K562 (cell line): ENCODE measurements around the gene SETD5. TPM values are rescaled to one million over a fixed set of nuclear protein-coding genes. Genes with fewer than 3 reads are reported as not detected.

Experiments
- ARID1B ChIP-seq: fragments of 450-650 bp; IDR thresholded peaks from 2 replicates; pipeline ENCODE4 v1.6.1; 2016; ENCODE audit warnings: antibody characterized with exemption, mild to moderate bottlenecking, inconsistent platforms
- ARNT ChIP-seq, 2 experiments: fragments of 450-650 bp; IDR thresholded peaks; 2 replicates each; pipeline ENCODE4 v1.6.1; 2016; ENCODE audit warnings: mild to moderate bottlenecking in 1 of 2
- CAMTA2 ChIP-seq: fragments of 250-450 bp; sonication (Bioruptor Pico); conservative IDR thresholded peaks from 2 replicates; pipeline ENCODE4 v1.5.1; 2022
- CC2D1A ChIP-seq: fragments of 450-650 bp; IDR thresholded peaks from 2 replicates; pipeline ENCODE4 v1.6.1; 2017; ENCODE audit warnings: mild to moderate bottlenecking
- E2F3 ChIP-seq: fragments of 250-450 bp; sonication (Bioruptor Pico); IDR thresholded peaks from 2 replicates; pipeline ENCODE4 v1.4.0; 2020; ENCODE audit warnings: mild to moderate bottlenecking
- GABPB1 ChIP-seq: sonication (generic); formaldehyde crosslinking; IDR thresholded peaks from 2 replicates; pipeline ENCODE4 v1.8.0; 2022; ENCODE audit warnings: mild to moderate bottlenecking, missing genetic modification reagents
- MYNN ChIP-seq, 2 experiments: sonication (generic); formaldehyde crosslinking in 1 of 2; IDR thresholded peaks; 2 replicates each; pipeline versions ENCODE4 v1.5.0 to v1.6.1; 2016 to 2020; ENCODE audit warnings: antibody characterized with exemption in 1 of 2, missing genetic modification reagents in 1 of 2
- NBN ChIP-seq: fragments of 450-650 bp; IDR thresholded peaks from 2 replicates; pipeline ENCODE4 v1.6.1; 2016; ENCODE audit warnings: low read depth, mild to moderate bottlenecking
- NCOR1 ChIP-seq: fragments of 450-650 bp; IDR thresholded peaks from 2 replicates; pipeline ENCODE4 v1.6.1; 2016; ENCODE audit warnings: mild to moderate bottlenecking, moderate library complexity
- NONO ChIP-seq, 2 experiments: fragments of 200-400 bp in 1 of 2; fragments of 450-650 bp in 1 of 2; formaldehyde crosslinking in 1 of 2; IDR thresholded peaks; 2 replicates each; pipeline ENCODE4 v1.6.1; 2017; ENCODE audit warnings: low read depth in 2 of 2, mild to moderate bottlenecking in 2 of 2, moderate library complexity in 2 of 2, low read length in 1 of 2
- NR1H2 ChIP-seq: sonication (generic); formaldehyde crosslinking; IDR thresholded peaks from 2 replicates; pipeline ENCODE4 v1.4.0; 2020; ENCODE audit warnings: mild to moderate bottlenecking, missing genetic modification reagents
- SMARCE1 ChIP-seq: fragments of 450-650 bp; IDR thresholded peaks from 2 replicates; pipeline ENCODE4 v1.7.1; 2016; ENCODE audit warnings: mild to moderate bottlenecking
- TBL1XR1 ChIP-seq, 2 experiments: IDR thresholded peaks; 2 replicates each; pipeline ENCODE4 v1.6.1; 2012; ENCODE audit warnings: improper control_type of control experiment in 2 of 2, low read length in 2 of 2, mild to moderate bottlenecking in 1 of 2
- ZBTB11 ChIP-seq, 3 experiments: fragments of 200-800 bp in 1 of 3; fragments of 250-450 bp in 1 of 3; fragments of 450-650 bp in 1 of 3; sonication (Bioruptor Pico) in 1 of 3; sonication (Bioruptor generic) in 1 of 3; formaldehyde crosslinking in 1 of 3; IDR thresholded peaks; 2 replicates each; pipeline versions ENCODE4 v1.6.1 to v1.8.0; 2016 to 2022; ENCODE audit warnings: mild to moderate bottlenecking in 2 of 3, missing genetic modification characterization in 2 of 3, missing compliant biosample characterization in 1 of 3, moderate library complexity in 1 of 3
- ZBTB2 ChIP-seq: fragments of 450-650 bp; IDR thresholded peaks from 2 replicates; pipeline ENCODE4 v1.6.1; 2016; ENCODE audit warnings: antibody characterized with exemption
- ZBTB5 ChIP-seq: fragments of 450-650 bp; IDR thresholded peaks from 2 replicates; pipeline ENCODE4 v1.6.1; 2017; ENCODE audit warnings: antibody characterized with exemption
- ZFX ChIP-seq: sonication (generic); formaldehyde crosslinking; IDR thresholded peaks from 2 replicates; pipeline ENCODE4 v1.8.0; 2022; ENCODE audit warnings: mild to moderate bottlenecking, missing genetic modification reagents, moderate library complexity
- polyA plus RNA-seq, 8 experiments: library from polyadenylated mRNA; depleted of rRNA in 4 of 8; stranded (reverse) in 5 of 8; unstranded in 3 of 8; fragments of >200 nt; fragmentation: Nextera tagmentation in 2 of 8; fragmentation: Illumina TruSeq in 1 of 8; extraction: Ambion mirVana in 2 of 8; extraction: Trizol in 1 of 8; gene quantifications; 2 replicates each; pipeline versions ENCODE4 v1.2.1 to v1.2.3, GENCODE V29; 2011 to 2014; ENCODE audit warnings: inconsistent platforms in 1 of 8, missing spikeins in 1 of 8
- total RNA-seq, 7 experiments: library from RNA; depleted of rRNA in 6 of 7; stranded (reverse); fragments of >200 nt in 6 of 7; fragmentation: Illumina TruSeq in 2 of 7; extraction: Trizol in 2 of 7; gene quantifications; 2 replicates each; pipeline versions ENCODE4 v1.2.1 to v1.2.3, GENCODE V29; 2011 to 2021; ENCODE audit warnings: low replicate concordance in 1 of 7

The SETD5 gene
- total and polyA plus RNA-seq, 9 of the 15 experiments (the other 6 are each of a cell fraction or from before 2014, with no cell fraction given) = 20.8 to 135 (median 87.2) TPM

- TF ChIP-seq GABPB1 (CRISPR knock-in tag) (0 out of 2 replicates have a peak, but pooled peaks have one; percentile 23), CAMTA2 (CRISPR knock-in tag) (no peak), CC2D1A (peak; percentile 30; the same call in 1 of the 2 replicates), NCOR1 (peak; percentile 66), ARNT (IDR thresholded peaks at IDR 0.05) (peak; percentile 62 to 73; a peak in 3 of 4 replicates), TBL1XR1 (IDR thresholded peaks at IDR 0.05; ENCODE audit: low read length in 2 of 2) (peak in 1 of 2 experiments; percentile 81; a peak in 2 of 4 replicates), SMARCE1 (peak; percentile 35; the same call in 1 of the 2 replicates), ZBTB2 (peak; percentile 69; the same call in 1 of the 2 replicates), ZFX (CRISPR knock-in tag) (peak; percentile 33; the same call in 1 of the 2 replicates), ARID1B (peak; percentile 69), E2F3 (CRISPR knock-in tag) (no peak), ZBTB5 (no peak), NBN (peak; percentile 93), ZBTB11 (CRISPR knock-in tag; IDR thresholded peaks at IDR 0.05) (no peak), MYNN (IDR thresholded peaks at IDR 0.05) (peak; percentile 33; the same call in 1 of the 2 replicates), MYNN (CRISPR knock-in tag; IDR thresholded peaks at IDR 0.05) (no peak), NR1H2 (CRISPR knock-in tag) (no peak), NONO (IDR thresholded peaks at IDR 0.05; ENCODE audit: low read depth in 2 of 2, low read length in 1 of 2) (peak in 1 of 2 experiments; percentile 24; a peak in 1 of 4 replicates)
Measured at GRCh38 chr3:9402410-9403228, 5.2 kb downstream of the SETD5 start (continued).
